ENCODE data around the gene MAP4K4. TPM values are rescaled to one million over a fixed set of nuclear protein-coding genes. Genes with fewer than 3 reads are reported as not detected.

Gene MAP4K4
- polyA plus RNA-seq, 3 donors, result 5.3 to 66.9 (median 8.7) TPM

GRCh38 chr2:101879466-101879865, 182.0 kb downstream of the MAP4K4 start:
- Mint-ChIP-seq H3K36me3 (peaks cover 83 to 90% of the 10 kb centered on the region in 2 donors), H3K4me3 (no peak overlapping the region), H3K27me3 (ENCODE audit: low read depth in 3 of 3) (no peaks in the 10 kb centered on the region), H3K27ac (peak overlapping the region in 1 of 7 donors; percentile 63), H3K4me1 (no peaks in the 10 kb centered on the region), H3K9me3 (no peaks in the 10 kb centered on the region)
- no peak for TF ChIP-seq CTCF (IDR thresholded peaks at IDR 0.05)
- no peaks in the 10 kb centered on the region for H3K27me3 ChIP-seq (ENCODE audit: control insufficient read depth in 2 of 2, insufficient read depth in 2 of 2, low read length in 2 of 2)
- no peaks in the 10 kb centered on the region for H3K4me1 ChIP-seq (ENCODE audit: control insufficient read depth in 1 of 2, insufficient read depth in 2 of 2, low read length in 2 of 2)
- H3K36me3 ChIP-seq (replicated peaks in 1 of 2; ENCODE audit: control insufficient read depth in 1 of 2, insufficient read depth in 2 of 2, low read length in 2 of 2), result peaks cover 80 to 92% of the 10 kb centered on the region in 2 donors
- no peaks in the 10 kb centered on the region for H3K79me2 ChIP-seq (ENCODE audit: insufficient read depth, low read length)
- H3K4me2 ChIP-seq (replicated peaks; ENCODE audit: extremely low read depth, low read length, poor library complexity, severe bottlenecking), result no peak overlapping the region
- H3K4me3 ChIP-seq (replicated peaks in 1 of 3; ENCODE audit: low read depth in 2 of 3, low read length in 3 of 3), result no peak overlapping the region
- H3K9me3 ChIP-seq (replicated peaks in 1 of 2; ENCODE audit: control insufficient read depth in 1 of 2, insufficient read depth in 1 of 2, low read length in 2 of 2), result no peaks in the 10 kb centered on the region
- H3K27ac ChIP-seq (ENCODE audit: low read depth in 1 of 2, low read length in 2 of 2), result no peak overlapping the region
- peaks cover 5% of the 10 kb centered on the region for H4K20me1 ChIP-seq (ENCODE audit: insufficient read depth, low read length)
- no peak overlapping the region for H3K9ac ChIP-seq (ENCODE audit: insufficient read depth, low read length, poor library complexity, severe bottlenecking)
- DNase-seq, result no peak
- H2AFZ ChIP-seq (ENCODE audit: insufficient read depth, low read depth, low read length, poor library complexity, severe bottlenecking), result no peak overlapping the region
- intact Hi-C loops (cut with micrococcal nuclease), result no loop called here

- intact Hi-C loops (cut with micrococcal nuclease), result loop anchor here (5.0 to 10.0 kb wide), 6 partner anchors 101 to 566 kb away; no protein-coding TSS in a partner anchor
- peaks cover 82 to 88% of the 10 kb centered on the region in 2 donors for H3K36me3 Mint-ChIP-seq
These were observed 183.6 kb downstream of the MAP4K4 start for GRCh38 chr2:101881131-101881530.

More at GRCh38 chr2:101881131-101881530, 183.6 kb downstream of the MAP4K4 start:
- H2AFZ ChIP-seq (ENCODE audit: insufficient read depth, low read depth, low read length, poor library complexity, severe bottlenecking), result no peak overlapping the region
- no peak for DNase-seq
- no peak for TF ChIP-seq CTCF (IDR thresholded peaks at IDR 0.05)
- H3K4me1 Mint-ChIP-seq, result no peaks in the 10 kb centered on the region
- peaks cover 5% of the 10 kb centered on the region for H4K20me1 ChIP-seq (ENCODE audit: insufficient read depth, low read length)
- H3K9me3 Mint-ChIP-seq, result no peaks in the 10 kb centered on the region
- no peak overlapping the region for H3K4me3 Mint-ChIP-seq
- H3K9me3 ChIP-seq (replicated peaks in 1 of 2; ENCODE audit: control insufficient read depth in 1 of 2, insufficient read depth in 1 of 2, low read length in 2 of 2), result no peaks in the 10 kb centered on the region
- H3K79me2 ChIP-seq (ENCODE audit: insufficient read depth, low read length), result no peaks in the 10 kb centered on the region
- H3K27me3 ChIP-seq (ENCODE audit: control insufficient read depth in 2 of 2, insufficient read depth in 2 of 2, low read length in 2 of 2), result no peaks in the 10 kb centered on the region
- no peak overlapping the region for H3K27ac ChIP-seq (ENCODE audit: low read depth in 1 of 2, low read length in 2 of 2)
- H3K36me3 ChIP-seq (replicated peaks in 1 of 2; ENCODE audit: control insufficient read depth in 1 of 2, insufficient read depth in 2 of 2, low read length in 2 of 2), result peaks cover 77 to 92% of the 10 kb centered on the region in 2 donors
- no peak overlapping the region for H3K27ac Mint-ChIP-seq
- H3K4me2 ChIP-seq (replicated peaks; ENCODE audit: extremely low read depth, low read length, poor library complexity, severe bottlenecking), result no peak overlapping the region
- no peak overlapping the region for H3K4me3 ChIP-seq (replicated peaks in 1 of 3; ENCODE audit: low read depth in 2 of 3, low read length in 3 of 3)
- H3K4me1 ChIP-seq (ENCODE audit: control insufficient read depth in 1 of 2, insufficient read depth in 2 of 2, low read length in 2 of 2), result no peaks in the 10 kb centered on the region
- H3K9ac ChIP-seq (ENCODE audit: insufficient read depth, low read length, poor library complexity, severe bottlenecking), result no peak overlapping the region
- H3K27me3 Mint-ChIP-seq (ENCODE audit: low read depth in 3 of 3), result no peaks in the 10 kb centered on the region
